Fibroblast of skin of back (primary cell): ENCODE data around the gene SEMA6A.

ENCODE experiments used
- DNase-seq: peaks from one replicate; pipeline ENCODE4 v3.0.0-alpha.2; 2013

SEMA6A gene

DNA sequence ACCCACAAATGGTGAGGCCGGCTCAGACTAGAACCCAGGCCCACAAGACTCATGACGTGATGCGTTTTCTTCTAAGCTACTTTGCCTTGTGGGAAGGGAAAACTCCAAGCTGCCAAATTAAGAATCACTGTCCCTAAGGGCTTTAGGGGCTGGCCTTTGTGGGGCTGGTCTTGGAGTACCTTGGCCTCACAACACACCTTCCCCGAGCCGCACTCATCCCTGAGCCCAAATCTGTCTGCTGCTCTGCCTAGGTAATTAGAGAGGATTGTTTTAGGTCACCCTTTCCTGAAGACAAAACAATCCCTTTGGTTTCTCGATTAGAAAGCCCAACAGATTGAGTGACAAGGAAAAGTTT lies 137.3 kb downstream of the SEMA6A start:
- DNase-seq = no peak

DNA sequence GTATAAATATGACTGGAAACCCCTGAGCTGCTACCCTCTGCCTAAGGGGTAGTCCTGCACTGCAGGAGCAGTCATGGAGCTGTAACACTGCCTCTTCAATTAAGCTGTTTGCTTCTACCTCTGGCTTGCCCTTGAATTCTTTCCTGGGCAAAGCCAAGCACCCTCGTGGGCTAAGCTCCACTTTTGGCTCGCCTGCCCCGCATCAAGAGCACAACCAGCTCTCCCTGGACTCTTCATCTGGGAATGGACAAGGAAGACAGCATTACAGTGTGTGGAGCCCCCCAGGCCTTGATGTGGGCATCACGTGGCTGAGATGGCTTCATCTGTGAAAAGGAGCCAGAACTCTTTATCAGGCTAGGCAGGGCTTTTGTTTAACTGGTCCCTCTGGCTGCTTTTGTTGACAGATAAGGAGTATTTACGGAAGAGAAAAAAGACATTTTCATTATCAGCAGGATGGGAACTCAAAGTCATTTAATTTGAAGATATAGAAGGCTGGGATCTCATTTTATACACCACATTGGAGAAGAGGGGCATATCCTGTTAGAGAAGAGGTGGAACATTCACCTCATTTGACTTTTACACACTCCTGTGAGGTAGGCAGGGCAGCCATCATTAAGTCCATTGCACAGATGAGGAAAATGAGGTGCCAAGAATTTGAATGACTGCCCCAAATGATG lies 137.8 kb downstream of the SEMA6A start:
- DNase-seq = no peak

DNA sequence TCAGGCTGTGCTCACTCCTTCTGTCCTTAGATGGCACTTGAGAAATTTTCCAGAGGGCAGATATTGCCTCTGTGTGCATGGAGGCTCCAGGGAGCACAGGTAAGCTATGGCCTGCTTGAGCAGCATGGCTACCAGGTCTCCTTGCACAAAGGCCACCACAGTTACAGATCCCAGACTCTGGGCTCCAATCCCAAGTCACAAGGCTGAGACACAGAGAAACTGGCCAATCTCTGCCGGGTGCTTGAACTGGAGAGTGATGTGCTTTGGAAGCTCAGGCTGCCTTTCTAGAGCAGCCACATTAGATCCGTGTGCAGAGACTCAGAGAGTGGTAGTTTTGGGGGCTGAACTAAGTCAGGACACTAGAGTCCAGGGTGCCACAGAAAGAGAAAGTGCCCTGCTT lies 145.7 kb downstream of the SEMA6A start:
- DNase-seq = no peak

- no peak for DNase-seq
Measured at GRCh38 chr5:116428413-116428812, 146.2 kb downstream of the SEMA6A start.

DNA sequence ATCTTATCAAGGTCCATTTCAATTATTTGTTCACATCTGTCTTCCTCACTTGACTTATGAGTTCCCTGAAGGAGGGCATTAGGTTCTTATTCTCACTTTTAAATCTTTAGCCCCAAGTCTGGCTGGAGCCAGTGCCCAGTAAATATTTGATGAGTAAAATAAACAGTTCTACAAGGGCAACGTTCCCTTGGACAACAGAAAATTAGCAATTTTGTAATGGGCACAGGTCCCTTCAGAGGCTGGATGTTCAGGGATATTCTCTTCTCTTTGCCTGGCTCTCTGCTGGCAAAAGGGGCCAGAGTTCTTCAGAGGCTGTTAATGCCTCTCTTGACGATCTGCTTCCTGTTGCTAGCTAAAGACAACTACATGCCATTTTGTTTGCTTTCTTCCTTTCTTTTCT lies 149.7 kb downstream of the SEMA6A start:
- no peak for DNase-seq

- DNase-seq = no peak
Measured at GRCh38 chr5:116424258-116424615, 150.4 kb downstream of the SEMA6A start.

GRCh38 chr5:116423587-116424257 lies 150.9 kb downstream of the SEMA6A start:
- DNase-seq = no peak

DNA sequence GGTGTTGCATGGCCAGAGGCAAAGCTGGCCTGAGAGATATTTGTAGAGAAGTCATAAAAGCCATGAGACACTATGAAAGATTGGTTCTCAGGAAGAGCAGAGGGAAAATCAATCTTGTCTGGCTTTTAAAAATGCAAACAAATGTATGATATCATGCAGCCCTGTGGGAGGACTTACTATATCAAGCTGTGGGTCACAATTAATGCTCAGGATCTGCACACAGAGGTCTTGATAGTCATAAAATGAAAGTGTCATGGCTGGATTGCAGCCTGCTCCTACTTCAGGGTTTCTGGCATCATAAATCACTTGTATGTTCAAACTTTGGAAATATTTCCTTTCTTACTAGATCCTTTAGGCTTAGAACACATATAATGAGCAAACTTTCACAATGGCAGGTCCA lies 151.5 kb downstream of the SEMA6A start:
- DNase-seq = no peak

DNA sequence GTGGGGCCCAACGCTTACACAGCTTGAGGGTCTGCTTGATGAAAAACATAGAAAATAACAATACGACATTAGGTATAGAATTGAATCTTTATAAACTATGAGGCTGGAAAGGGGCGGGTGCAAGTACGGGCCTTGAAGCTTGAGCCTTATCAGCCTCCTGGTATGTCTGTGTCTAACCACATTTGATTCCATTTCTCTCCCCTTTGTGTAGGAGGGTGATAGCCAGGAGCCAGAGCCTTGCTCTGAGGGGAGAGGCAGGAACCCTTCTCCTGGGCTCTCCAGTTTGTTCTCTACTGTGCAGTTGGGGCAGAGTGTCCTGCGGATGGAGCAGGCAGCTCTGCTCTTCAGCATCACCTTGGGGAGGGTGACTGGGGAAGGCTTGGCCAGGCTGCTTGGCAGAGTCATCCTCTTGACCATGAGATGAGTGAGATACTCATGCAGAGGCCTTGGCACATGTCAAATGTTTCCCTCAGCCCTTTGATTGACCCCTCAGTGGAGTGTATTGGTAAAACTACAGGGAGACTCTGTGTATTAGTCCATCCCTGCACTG lies 153.5 kb downstream of the SEMA6A start:
- DNase-seq = no peak

DNA sequence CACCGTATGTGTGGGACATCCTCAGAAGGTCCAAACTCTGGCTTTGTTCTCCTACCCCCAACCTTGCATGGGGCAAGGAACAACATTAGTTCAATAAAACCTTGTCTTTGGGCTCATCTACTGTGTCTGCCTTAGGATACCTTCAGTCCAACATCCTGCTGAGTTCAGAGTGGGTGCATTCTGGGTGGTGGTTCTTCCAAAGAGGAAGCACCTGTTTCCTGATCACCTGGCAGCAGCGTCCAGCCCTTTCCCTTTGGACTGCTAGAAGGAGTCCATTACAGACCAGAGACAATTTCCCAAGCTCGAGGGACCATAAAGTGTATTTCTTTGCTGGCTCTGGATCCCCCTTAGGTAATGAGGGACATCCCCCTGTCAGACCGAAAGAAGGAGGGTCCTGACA lies 154.1 kb downstream of the SEMA6A start:
- DNase-seq = no peak

DNA sequence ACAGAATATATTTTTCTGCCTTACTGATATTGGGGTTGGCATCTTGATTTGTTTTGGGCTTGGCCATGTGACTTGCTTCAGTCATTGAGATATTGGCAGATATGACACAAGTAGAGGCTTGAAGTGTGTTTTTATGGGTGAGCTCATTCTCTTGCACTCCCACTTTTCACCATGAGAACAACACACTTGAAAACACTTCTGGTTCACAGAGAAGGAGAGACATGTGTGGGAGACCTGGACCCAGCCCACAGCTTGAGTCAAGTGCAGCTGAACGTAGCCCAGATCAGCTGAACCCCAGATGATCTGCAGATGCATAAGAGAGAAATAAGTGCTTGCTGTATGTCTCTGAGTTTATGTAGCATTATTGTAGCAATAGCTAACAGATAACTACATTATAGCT lies 155.4 kb downstream of the SEMA6A start:
- DNase-seq = no peak

DNA sequence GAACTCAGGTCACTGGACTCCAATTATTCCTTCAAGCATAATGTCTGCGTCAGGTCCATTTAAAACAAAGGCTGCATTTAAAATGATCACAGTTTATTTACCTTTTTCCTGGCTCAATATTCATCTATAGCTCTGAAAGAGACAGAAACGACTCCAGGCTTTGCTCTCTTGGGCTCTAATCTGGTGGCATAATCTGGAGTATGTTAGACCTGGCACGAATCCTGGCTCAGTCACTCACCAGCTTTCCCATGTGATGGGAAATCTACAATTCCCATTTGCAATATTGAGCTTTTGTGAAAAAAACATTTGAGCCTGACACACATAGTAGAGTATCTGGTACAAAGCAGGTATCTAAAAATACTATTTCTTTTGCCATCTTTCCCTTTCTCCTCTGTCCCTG lies 155.8 kb downstream of the SEMA6A start:
- DNase-seq = no peak

DNA sequence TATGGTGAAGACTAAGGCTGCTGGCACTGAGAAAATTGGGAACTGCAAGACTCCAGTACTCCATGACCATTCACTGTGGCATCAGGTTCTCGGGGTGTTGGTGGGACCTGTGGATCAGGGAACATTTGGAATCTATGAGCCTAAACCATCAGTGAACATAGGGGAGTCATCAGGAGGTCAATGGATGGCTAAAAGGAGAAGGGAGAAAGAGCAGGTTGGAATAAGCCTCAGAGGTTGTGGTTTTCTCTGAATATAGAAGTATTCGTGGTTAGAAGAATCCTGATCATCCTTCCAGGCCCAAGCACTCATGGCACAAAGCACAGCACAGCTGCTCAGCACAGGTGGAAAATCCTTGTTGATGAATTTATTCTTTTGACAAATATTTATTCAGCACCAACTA lies 156.6 kb downstream of the SEMA6A start:
- no peak for DNase-seq

- DNase-seq = no peak
Measured at GRCh38 chr5:116415989-116416388, 158.6 kb downstream of the SEMA6A start.

DNA sequence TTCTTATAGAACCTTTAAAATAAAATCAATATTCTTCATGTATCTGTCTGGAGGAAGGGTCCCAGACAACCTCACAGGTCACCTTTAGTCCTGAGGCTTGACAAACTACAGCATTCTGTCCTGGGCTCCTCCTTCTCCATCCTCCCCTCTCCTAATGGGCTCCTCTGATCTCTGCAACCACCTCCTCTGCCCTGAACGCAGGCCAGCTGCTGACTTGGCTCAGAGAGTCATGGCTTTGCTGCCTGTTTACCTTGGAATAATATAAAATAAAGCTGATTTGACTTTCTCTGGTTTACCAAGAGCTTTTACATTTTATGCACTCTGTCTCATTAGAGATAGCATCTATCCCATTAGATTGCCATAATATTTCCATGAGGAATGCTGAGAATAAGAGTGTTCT lies 159.4 kb downstream of the SEMA6A start:
- DNase-seq = no peak

DNA sequence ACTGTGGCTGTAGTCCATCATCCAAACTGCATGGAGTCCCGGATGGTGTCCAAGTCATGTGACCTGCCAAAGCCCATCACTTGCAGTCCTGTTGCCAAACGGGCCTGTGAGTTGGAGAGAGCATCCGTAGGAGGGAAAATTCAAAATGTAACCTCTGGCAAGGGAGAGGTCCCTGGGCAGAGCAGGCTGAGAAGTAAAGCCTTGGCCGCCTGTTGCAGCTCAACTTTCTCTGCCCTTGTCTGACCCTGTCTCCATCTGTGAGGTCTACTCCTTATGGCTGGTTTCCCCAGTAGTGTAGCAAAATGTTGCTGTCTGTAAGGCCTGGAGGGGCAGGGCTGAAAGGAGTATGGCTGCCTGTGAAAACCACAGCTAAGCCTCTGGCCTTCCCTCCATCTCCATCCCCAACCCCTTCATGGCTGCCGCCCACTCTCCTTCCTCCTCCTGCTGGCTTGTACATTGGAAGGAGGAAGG lies 163.5 kb downstream of the SEMA6A start:
- no peak for DNase-seq

GRCh38 chr5:116410336-116410890 lies 164.2 kb downstream of the SEMA6A start:
- DNase-seq = no peak

DNA sequence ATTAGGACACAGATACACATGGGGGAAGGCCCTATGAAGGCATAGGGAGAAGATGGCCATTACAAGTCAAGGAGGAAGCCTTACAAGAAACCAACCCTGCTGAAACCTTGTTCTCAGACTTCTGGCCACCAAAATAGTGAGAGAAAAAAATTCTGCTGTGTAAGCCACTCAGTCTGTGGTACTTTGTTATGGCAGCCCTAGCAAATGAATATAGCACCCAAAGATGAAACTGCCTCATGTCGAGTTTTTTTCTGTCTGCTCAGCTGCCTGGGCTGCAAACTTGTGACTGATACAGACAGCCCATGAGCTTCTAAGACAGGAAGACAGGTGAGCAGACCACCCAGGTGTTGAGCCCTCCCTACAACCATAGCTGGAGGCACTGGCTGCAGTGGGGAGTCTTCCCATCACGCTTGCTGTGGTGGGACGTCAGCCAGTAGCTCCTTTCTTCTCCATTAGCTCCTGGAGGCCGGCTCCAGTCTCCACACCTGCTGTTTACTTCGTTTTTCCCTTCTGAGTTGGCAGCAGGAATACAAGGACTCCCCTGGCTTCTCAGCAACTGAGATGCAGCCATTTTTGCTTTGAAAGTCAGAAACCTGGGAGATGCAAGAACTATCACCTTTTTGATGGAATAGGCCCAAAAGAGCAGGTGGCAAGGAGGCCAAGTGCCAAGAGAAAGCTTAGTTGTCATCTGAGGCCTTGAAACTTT lies 164.9 kb downstream of the SEMA6A start:
- DNase-seq = no peak

DNA sequence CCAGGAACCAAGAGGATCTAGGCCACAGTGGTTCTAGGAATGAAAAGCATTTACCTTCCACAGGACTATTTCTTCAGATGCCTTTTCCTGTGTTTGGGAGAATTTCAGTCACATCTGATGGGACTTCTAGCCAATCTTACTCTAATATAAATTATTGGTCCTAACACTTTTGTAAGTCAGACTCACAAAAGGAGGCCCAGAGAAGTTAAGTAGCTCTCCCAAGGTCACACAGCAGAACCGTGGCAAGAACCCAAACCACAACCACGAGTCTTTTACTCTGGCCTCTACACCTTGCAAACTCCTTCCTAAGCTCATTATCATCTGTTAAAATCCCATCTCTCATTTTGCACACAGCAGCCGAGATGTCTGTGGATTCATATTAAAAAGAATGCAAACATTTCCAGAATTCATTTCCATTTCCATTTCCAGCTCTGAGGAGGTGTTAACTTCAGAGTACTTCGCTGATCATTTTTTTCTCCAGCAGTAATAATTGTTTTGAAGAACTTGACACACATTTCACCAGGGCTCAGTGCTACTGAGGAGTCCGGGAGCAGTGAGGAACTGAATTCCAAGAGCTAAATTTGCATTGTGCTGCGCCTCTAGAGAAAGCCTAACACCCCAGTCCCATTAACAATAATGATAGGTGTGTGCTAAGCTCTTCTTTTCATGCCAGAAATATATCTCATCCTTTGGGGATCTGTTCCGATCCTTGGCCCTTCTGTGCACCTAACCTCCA lies 168.1 kb downstream of the SEMA6A start:
- no peak for DNase-seq

DNA sequence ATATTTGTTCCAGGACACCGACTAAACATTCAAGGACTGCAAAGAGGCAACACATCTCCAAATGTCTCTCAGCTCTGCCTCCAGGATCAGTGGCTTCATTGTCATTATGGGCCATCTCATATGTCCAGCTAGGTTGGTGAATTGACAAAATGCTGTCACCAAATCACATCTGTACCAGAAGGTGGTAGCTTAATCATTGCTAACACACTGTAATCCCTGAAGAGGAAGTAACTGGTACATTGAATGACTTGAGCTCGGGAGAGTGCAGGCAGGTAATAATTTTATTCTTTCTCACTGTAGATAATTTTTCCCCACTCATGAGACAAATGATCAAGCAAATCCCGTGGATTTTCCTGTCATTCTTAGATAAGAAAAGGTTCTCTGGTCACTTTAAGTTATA lies 169.8 kb downstream of the SEMA6A start:
- DNase-seq = no peak

DNA sequence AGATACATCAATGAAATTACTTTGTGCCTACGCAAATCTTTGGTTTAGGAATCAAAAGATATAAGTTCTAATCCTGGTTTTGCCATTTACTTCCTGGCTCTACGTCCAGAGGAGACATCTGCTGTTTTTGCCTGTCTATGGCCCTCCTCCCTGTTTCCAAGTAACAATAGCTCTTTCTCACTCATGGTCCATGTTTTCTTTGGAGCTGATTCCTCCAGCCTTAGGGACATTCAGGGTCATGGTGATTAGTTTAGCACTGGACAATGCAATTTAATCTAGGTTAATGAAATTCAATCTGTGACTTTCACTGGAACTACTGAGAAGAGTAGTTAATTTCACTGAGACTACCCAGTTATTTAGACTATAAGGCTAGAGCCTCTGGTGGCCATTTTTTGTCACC lies 170.6 kb downstream of the SEMA6A start:
- no peak for DNase-seq

DNA sequence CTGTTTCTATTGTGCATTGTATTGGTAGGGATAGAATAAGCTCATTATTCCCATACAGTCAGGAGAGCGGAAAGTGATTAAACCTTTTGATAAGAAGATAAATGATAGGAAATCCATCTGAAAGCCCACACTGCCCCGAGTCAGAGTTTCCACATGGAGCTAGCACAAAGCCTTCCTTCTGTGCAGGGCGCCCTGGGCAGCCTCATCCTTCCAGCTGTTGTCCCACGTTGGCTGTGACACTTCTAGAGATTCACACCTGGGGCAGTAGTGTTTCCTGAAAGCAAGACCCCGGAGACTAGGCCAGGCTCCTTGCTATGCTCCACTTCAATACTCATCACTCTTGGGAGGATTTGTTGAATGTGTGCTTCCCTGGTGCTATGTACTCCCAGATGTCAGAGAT lies 172.4 kb downstream of the SEMA6A start:
- no peak for DNase-seq

DNA sequence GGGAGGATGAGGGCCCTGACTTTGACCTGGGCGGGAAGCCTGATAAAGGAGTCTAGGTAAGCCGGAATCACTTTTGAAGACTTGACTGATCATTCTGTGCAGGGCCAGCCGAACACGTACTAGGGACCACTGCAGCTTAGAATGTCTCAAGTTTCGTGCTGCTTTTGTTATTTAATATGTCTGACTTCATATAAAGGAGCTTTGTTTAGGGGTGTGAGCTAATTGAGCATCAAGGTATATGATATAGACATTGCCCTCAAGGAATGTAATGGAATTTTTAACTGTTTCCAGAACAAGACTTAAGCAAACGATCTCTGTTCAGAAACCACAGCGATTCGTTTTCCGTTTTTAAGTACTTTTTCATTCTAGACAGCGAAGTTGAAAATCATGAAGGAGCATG lies 173.0 kb downstream of the SEMA6A start:
- DNase-seq = no peak
